Measurements from ENCODE around the gene RNF141. TPM values are rescaled to one million over a fixed set of nuclear protein-coding genes. Genes with fewer than 3 reads are reported as not detected.

RNF141 gene
- total RNA-seq, 6 experiments from 2014 or later = 41.9 to 55.8 (median 55.1) TPM

GRCh38 chr11:10551290-10551592, 10.3 kb upstream of the RNF141 start:
- no peak for TF ChIP-seq CTCF (IDR thresholded peaks at IDR 0.05)

GRCh38 chr11:10550503-10551289, 9.7 kb upstream of the RNF141 start:
- Mint-ChIP-seq H3K36me3 (ENCODE audit: low read depth) (peaks cover 9% of the 10 kb centered on the region), H3K27ac (peak overlapping the region; percentile 73), H3K4me3 (peak overlapping the region; percentile 16), H3K27me3 (ENCODE audit: insufficient read depth) (no peaks in the 10 kb centered on the region), H3K4me1 (ENCODE audit: low read depth) (peaks cover 32% of the 10 kb centered on the region), H3K9me3 (peaks cover 11% of the 10 kb centered on the region)
- TF ChIP-seq CTCF (IDR thresholded peaks at IDR 0.05) = no peak
- peak; percentile 75 for DNase-seq

More at GRCh38 chr11:10551290-10551592, 10.3 kb upstream of the RNF141 start:
- peaks cover 11% of the 10 kb centered on the region for H3K9me3 Mint-ChIP-seq
- H3K4me1 Mint-ChIP-seq (ENCODE audit: low read depth) = peaks cover 32% of the 10 kb centered on the region
- peak overlapping the region; percentile 73 for H3K27ac Mint-ChIP-seq
- peak overlapping the region; percentile 15 for H3K4me3 Mint-ChIP-seq
- DNase-seq = peak; percentile 68
- H3K36me3 Mint-ChIP-seq (ENCODE audit: low read depth) = peaks cover 9% of the 10 kb centered on the region
- H3K27me3 Mint-ChIP-seq (ENCODE audit: insufficient read depth) = no peaks in the 10 kb centered on the region

GRCh38 chr11:10544491-10545465, 3.8 kb upstream of the RNF141 start:
- DNase-seq = no peak
- Mint-ChIP-seq H3K4me1 (ENCODE audit: low read depth) (peaks cover 19% of the 10 kb centered on the region), H3K4me3 (no peak overlapping the region), H3K27ac (no peak overlapping the region), H3K27me3 (ENCODE audit: insufficient read depth) (no peaks in the 10 kb centered on the region; the same call in 1 of the 2 replicates), H3K36me3 (ENCODE audit: low read depth) (peaks cover 4% of the 10 kb centered on the region; the same call in 1 of the 2 replicates), H3K9me3 (no peaks in the 10 kb centered on the region; the same call in 1 of the 2 replicates)
- TF ChIP-seq CTCF (IDR thresholded peaks at IDR 0.05) = no peak

GRCh38 chr11:10543782-10544181, 2.8 kb upstream of the RNF141 start:
- no peak for TF ChIP-seq CTCF (IDR thresholded peaks at IDR 0.05)
- H3K27ac Mint-ChIP-seq = no peak overlapping the region
- H3K4me3 Mint-ChIP-seq = no peak overlapping the region
- peaks cover 22% of the 10 kb centered on the region for H3K4me1 Mint-ChIP-seq (ENCODE audit: low read depth)
- H3K36me3 Mint-ChIP-seq (ENCODE audit: low read depth) = peaks cover 4% of the 10 kb centered on the region; the same call in 1 of the 2 replicates
- DNase-seq = no peak
- H3K27me3 Mint-ChIP-seq (ENCODE audit: insufficient read depth) = no peaks in the 10 kb centered on the region; the same call in 1 of the 2 replicates
- no peaks in the 10 kb centered on the region; the same call in 1 of the 2 replicates for H3K9me3 Mint-ChIP-seq

- no peak overlapping the region for H3K4me3 Mint-ChIP-seq
- no peaks in the 10 kb centered on the region; the same call in 1 of the 2 replicates for H3K27me3 Mint-ChIP-seq (ENCODE audit: insufficient read depth)
- TF ChIP-seq CTCF (IDR thresholded peaks at IDR 0.05) = no peak
- peaks cover 4% of the 10 kb centered on the region; the same call in 1 of the 2 replicates for H3K36me3 Mint-ChIP-seq (ENCODE audit: low read depth)
- H3K9me3 Mint-ChIP-seq = no peaks in the 10 kb centered on the region; the same call in 1 of the 2 replicates
- peaks cover 32% of the 10 kb centered on the region for H3K4me1 Mint-ChIP-seq (ENCODE audit: low read depth)
- DNase-seq = no peak
- no peak overlapping the region for H3K27ac Mint-ChIP-seq
Measured at GRCh38 chr11:10542776-10543175, 1.8 kb upstream of the RNF141 start.

Data from HFFc6 (cell line).